ENCODE data around the gene ZNF607. TPM values are rescaled to one million over a fixed set of nuclear protein-coding genes. Genes with fewer than 3 reads are reported as not detected.
"Not testable (repeated sequence)": the region's sequence is repeated elsewhere in the genome, so short reads cannot be mapped to it uniquely, and the experiment has no call there.

ZNF607 gene
- total RNA-seq, 1 experiment from 2014 or later = 2.4 TPM

- no TSS peak for BruUV-seq (replicated peaks)
- no peaks in the 10 kb centered on the region for H3K79me2 ChIP-seq (ENCODE audit: low read length)
- no peak overlapping the region for H2AFZ ChIP-seq (ENCODE audit: low read length)
- H3K36me3 ChIP-seq (ENCODE audit: low read depth, low read length) = no peaks in the 10 kb centered on the region; the same call in 1 of the 2 replicates
- H3K4me2 ChIP-seq (ENCODE audit: low read length) = no peak overlapping the region
- H3F3A ChIP-seq (ENCODE audit: low read length, unreplicated experiment) = no peaks in the 10 kb centered on the region
- H3K9ac ChIP-seq (ENCODE audit: low read length) = no peak overlapping the region
- no peaks in the 10 kb centered on the region for H3K27me3 ChIP-seq (ENCODE audit: low read length)
- no peak for TF ChIP-seq EZH2phosphoT487 (IDR thresholded peaks at IDR 0.05; ENCODE audit: borderline replicate concordance, low read length)
- TF ChIP-seq CTCF (conservative IDR thresholded peaks at IDR 0.05; ENCODE audit: low read depth, low read length) = no peak
- no peak for TF ChIP-seq EZH2 (IDR thresholded peaks at IDR 0.05; ENCODE audit: low read length, unreplicated experiment)
- H4K20me1 ChIP-seq (ENCODE audit: low read length) = no peaks in the 10 kb centered on the region
- peaks cover 29% of the 10 kb centered on the region for H3K9me3 ChIP-seq (ENCODE audit: low read length)
- H3K9me2 ChIP-seq (replicated peaks; ENCODE audit: low read length) = no peaks in the 10 kb centered on the region
- POLR2A ChIA-PET (ENCODE audit: unreplicated experiment) = no interaction called here
- H3K4me1 ChIP-seq (ENCODE audit: insufficient read depth, low read length) = no peaks in the 10 kb centered on the region
- intact Hi-C loops (cut with micrococcal nuclease) = no loop called here
- CTCF ChIA-PET = no interaction called here
- no peak overlapping the region for H3K27ac ChIP-seq (ENCODE audit: low read length)
- DNase-seq (no peak), ATAC-seq (no peak)
- no peak overlapping the region for H3K4me3 ChIP-seq (ENCODE audit: low read length)
These were observed 50.1 kb downstream of the ZNF607 start for GRCh38 chr19:37669450-37669914.

- H4K20me1 ChIP-seq (ENCODE audit: low read length); ATAC-seq; CTCF ChIA-PET; BruUV-seq (replicated peaks); H3K36me3 ChIP-seq (ENCODE audit: low read depth, low read length); H3K27me3 ChIP-seq (ENCODE audit: low read length); H3K9ac ChIP-seq (ENCODE audit: low read length); H3K4me3 ChIP-seq (ENCODE audit: low read length); DNase-seq; H3K9me3 ChIP-seq (ENCODE audit: low read length); H3K4me2 ChIP-seq (ENCODE audit: low read length); H3K4me1 ChIP-seq (ENCODE audit: insufficient read depth, low read length); intact Hi-C loops (cut with micrococcal nuclease); POLR2A ChIA-PET (ENCODE audit: unreplicated experiment); H3K27ac ChIP-seq (ENCODE audit: low read length); H3F3A ChIP-seq (ENCODE audit: low read length, unreplicated experiment); H3K9me2 ChIP-seq (replicated peaks; ENCODE audit: low read length); H2AFZ ChIP-seq (ENCODE audit: low read length): not testable (repeated sequence)
- peaks cover 26% of the 10 kb centered on the region for H3K79me2 ChIP-seq (ENCODE audit: low read length)
These were observed 62.4 kb downstream of the ZNF607 start for GRCh38 chr19:37657157-37657556.

- Histone ChIP-seq H3K36me3 (ENCODE audit: low read depth, low read length) (peaks cover 11% of the 10 kb centered on the region), H3K4me3 (ENCODE audit: low read length) (peak overlapping the region; percentile 83), H3K9me3 (ENCODE audit: low read length) (peaks cover 12% of the 10 kb centered on the region; the same call in 1 of the 2 replicates), H3K9me2 (replicated peaks; ENCODE audit: low read length) (no peaks in the 10 kb centered on the region), H4K20me1 (ENCODE audit: low read length) (no peaks in the 10 kb centered on the region), H3K27me3 (ENCODE audit: low read length) (no peaks in the 10 kb centered on the region), H3K9ac (ENCODE audit: low read length) (peak overlapping the region; percentile 79), H3K4me1 (ENCODE audit: insufficient read depth, low read length) (peaks cover 8% of the 10 kb centered on the region; the same call in 1 of the 2 replicates), H2AFZ (ENCODE audit: low read length) (peak overlapping the region; percentile 91), H3K4me2 (ENCODE audit: low read length) (peak overlapping the region; percentile 67), H3K27ac (ENCODE audit: low read length) (no peak overlapping the region; the same call in 1 of the 2 replicates), H3K79me2 (ENCODE audit: low read length) (peaks cover 29% of the 10 kb centered on the region), H3F3A (ENCODE audit: low read length, unreplicated experiment) (no peaks in the 10 kb centered on the region)
- DNase-seq (peak; percentile 61), ATAC-seq (peak; percentile 64)
- BruUV-seq (replicated peaks) = TSS peak; percentile 49
- CTCF ChIA-PET = no interaction called here
- intact Hi-C loops (cut with micrococcal nuclease) = no loop called here
- POLR2A ChIA-PET (ENCODE audit: unreplicated experiment) = no interaction called here
- TF ChIP-seq EZH2phosphoT487 (IDR thresholded peaks at IDR 0.05; ENCODE audit: borderline replicate concordance, low read length) = no peak
- TF ChIP-seq EZH2 (IDR thresholded peaks at IDR 0.05; ENCODE audit: low read length, unreplicated experiment) = no peak
These were observed 63.7 kb downstream of the ZNF607 start for GRCh38 chr19:37655689-37656371.
